Endothelial cell of hepatic sinusoid (primary cell): ENCODE measurements around the gene ANKRD12.

Experiments used
- in situ Hi-C: cut with HindIII; loops from 2 replicates; pipeline ENCODE4 v1.10.0; 2017; ENCODE audit warnings: low sequenced_read_pairs

The ANKRD12 gene

GRCh38 chr18:9105420-9105819 is 31.2 kb upstream of the ANKRD12 start:
- in situ Hi-C loops = no loop called here

GRCh38 chr18:9106094-9106493 is 30.5 kb upstream of the ANKRD12 start:
- in situ Hi-C loops = no loop called here

- in situ Hi-C loops = no loop called here
These were observed 29.6 kb upstream of the ANKRD12 start for GRCh38 chr18:9106800-9107584.

GRCh38 chr18:9108911-9109310 is 27.7 kb upstream of the ANKRD12 start:
- in situ Hi-C loops = no loop called here

- in situ Hi-C loops = no loop called here
These were observed 27.1 kb upstream of the ANKRD12 start for GRCh38 chr18:9109523-9109922.

GRCh38 chr18:9113468-9114149 is 23.0 kb upstream of the ANKRD12 start:
- in situ Hi-C loops = no loop called here

- in situ Hi-C loops = no loop called here
These were observed 20.6 kb upstream of the ANKRD12 start for GRCh38 chr18:9115984-9116383.

- in situ Hi-C loops = no loop called here
These were observed 18.4 kb upstream of the ANKRD12 start for GRCh38 chr18:9117980-9118841.

- in situ Hi-C loops = no loop called here
These were observed 15.8 kb upstream of the ANKRD12 start for GRCh38 chr18:9120796-9121195.

GRCh38 chr18:9123520-9123919 is 13.1 kb upstream of the ANKRD12 start:
- in situ Hi-C loops = no loop called here

- in situ Hi-C loops = no loop called here
These were observed 11.8 kb upstream of the ANKRD12 start for GRCh38 chr18:9124824-9125223.

GRCh38 chr18:9126337-9126736 is 10.2 kb upstream of the ANKRD12 start:
- in situ Hi-C loops = no loop called here

- in situ Hi-C loops = no loop called here
These were observed 6.4 kb upstream of the ANKRD12 start for GRCh38 chr18:9130195-9130594.

- in situ Hi-C loops = no loop called here
These were observed 5.8 kb upstream of the ANKRD12 start for GRCh38 chr18:9130806-9131205.

GRCh38 chr18:9132628-9133027 is 4.0 kb upstream of the ANKRD12 start:
- in situ Hi-C loops = no loop called here

- in situ Hi-C loops = no loop called here
These were observed 3.4 kb upstream of the ANKRD12 start for GRCh38 chr18:9133225-9133624.

- in situ Hi-C loops = loop anchor here (5.0 kb wide), 1 partner anchor 52 kb away; no protein-coding TSS in a partner anchor
These were observed 1.3 kb upstream of the ANKRD12 start for GRCh38 chr18:9135081-9135911.

GRCh38 chr18:9135912-9136314 is 668 bp upstream of the ANKRD12 start:
- in situ Hi-C loops = loop anchor here (5.0 kb wide), 1 partner anchor 51 kb away; no protein-coding TSS in a partner anchor

GRCh38 chr18:9137168-9138066 is 836 bp downstream of the ANKRD12 start:
- in situ Hi-C loops = loop anchor here (5.0 kb wide), 1 partner anchor 50 kb away; no protein-coding TSS in a partner anchor
